ENCODE results near the gene UBE2G1. TPM values are rescaled to one million over a fixed set of nuclear protein-coding genes. Genes with fewer than 3 reads are reported as not detected.
A peak's percentile ranks its signal among the peaks of the same experiment; 100 is the strongest.

UBE2G1 gene
- total RNA-seq, 1 donor from 2014 or later: 92.8 TPM

- intact Hi-C loops (cut with micrococcal nuclease): no loop called here
- Histone ChIP-seq H3K4me1 (peaks cover 35% of the 10 kb centered on the region), H3K4me3 (no peak overlapping the region), H3K27ac (replicated peaks) (no peak overlapping the region), H3K27me3 (ENCODE audit: low read depth) (no peaks in the 10 kb centered on the region), H3K9me3 (replicated peaks) (peaks cover 11% of the 10 kb centered on the region), H3K36me3 (peaks cover 3% of the 10 kb centered on the region)
- TF ChIP-seq CTCF (IDR thresholded peaks at IDR 0.05; ENCODE audit: borderline replicate concordance): no peak
- no peak for DNase-seq
Observed at GRCh38 chr17:4324463-4324862, 42.0 kb downstream of the UBE2G1 start.

- H3K4me1 ChIP-seq: peaks cover 72% of the 10 kb centered on the region
- peaks cover 3% of the 10 kb centered on the region for H3K36me3 ChIP-seq
- H3K27me3 ChIP-seq (ENCODE audit: low read depth): no peaks in the 10 kb centered on the region
- H3K27ac ChIP-seq (replicated peaks): no peak overlapping the region
- TF ChIP-seq CTCF (IDR thresholded peaks at IDR 0.05; ENCODE audit: borderline replicate concordance): no peak
- DNase-seq: no peak
- H3K9me3 ChIP-seq (replicated peaks): no peaks in the 10 kb centered on the region
- intact Hi-C loops (cut with micrococcal nuclease): no loop called here
- no peak overlapping the region for H3K4me3 ChIP-seq
Observed at GRCh38 chr17:4319221-4319620, 47.3 kb downstream of the UBE2G1 start.

GRCh38 chr17:4318596-4318995 lies 47.9 kb downstream of the UBE2G1 start:
- Histone ChIP-seq H3K4me3 (no peak overlapping the region), H3K27ac (replicated peaks) (peak overlapping the region; percentile 82), H3K4me1 (peaks cover 76% of the 10 kb centered on the region), H3K9me3 (replicated peaks) (no peaks in the 10 kb centered on the region), H3K27me3 (ENCODE audit: low read depth) (no peaks in the 10 kb centered on the region), H3K36me3 (peaks cover 3% of the 10 kb centered on the region)
- no peak for TF ChIP-seq CTCF (IDR thresholded peaks at IDR 0.05; ENCODE audit: borderline replicate concordance)
- intact Hi-C loops (cut with micrococcal nuclease): no loop called here
- no peak for DNase-seq

- intact Hi-C loops (cut with micrococcal nuclease): no loop called here
- Histone ChIP-seq H3K4me1 (peaks cover 77% of the 10 kb centered on the region), H3K27me3 (ENCODE audit: low read depth) (no peaks in the 10 kb centered on the region), H3K36me3 (peaks cover 3% of the 10 kb centered on the region), H3K4me3 (no peak overlapping the region), H3K27ac (replicated peaks) (peak overlapping the region; percentile 82), H3K9me3 (replicated peaks) (no peaks in the 10 kb centered on the region)
- no peak for TF ChIP-seq CTCF (IDR thresholded peaks at IDR 0.05; ENCODE audit: borderline replicate concordance)
- no peak for DNase-seq
Observed at GRCh38 chr17:4318186-4318585, 48.3 kb downstream of the UBE2G1 start.

- no peak for TF ChIP-seq CTCF (IDR thresholded peaks at IDR 0.05; ENCODE audit: borderline replicate concordance)
- peak overlapping the region; percentile 82 for H3K27ac ChIP-seq (replicated peaks)
- DNase-seq: no peak
- peaks cover 78% of the 10 kb centered on the region for H3K4me1 ChIP-seq
- H3K36me3 ChIP-seq: peaks cover 3% of the 10 kb centered on the region
- H3K27me3 ChIP-seq (ENCODE audit: low read depth): no peaks in the 10 kb centered on the region
- H3K4me3 ChIP-seq: no peak overlapping the region
- no peaks in the 10 kb centered on the region for H3K9me3 ChIP-seq (replicated peaks)
- intact Hi-C loops (cut with micrococcal nuclease): no loop called here
Observed at GRCh38 chr17:4317610-4318009, 48.9 kb downstream of the UBE2G1 start.

- peak overlapping the region; percentile 82 for H3K27ac ChIP-seq (replicated peaks)
- no peak for TF ChIP-seq CTCF (IDR thresholded peaks at IDR 0.05; ENCODE audit: borderline replicate concordance)
- intact Hi-C loops (cut with micrococcal nuclease): no loop called here
- no peaks in the 10 kb centered on the region for H3K9me3 ChIP-seq (replicated peaks)
- H3K27me3 ChIP-seq (ENCODE audit: low read depth): no peaks in the 10 kb centered on the region
- no peak for DNase-seq
- H3K4me1 ChIP-seq: peaks cover 73% of the 10 kb centered on the region
- no peaks in the 10 kb centered on the region for H3K36me3 ChIP-seq
- H3K4me3 ChIP-seq: no peak overlapping the region
Observed at GRCh38 chr17:4316648-4317047, 49.8 kb downstream of the UBE2G1 start.
